ENCODE measurements around the gene CSNK1E.
"Not testable (repeated sequence)": the region's sequence is repeated elsewhere in the genome, so short reads cannot be mapped to it uniquely, and the experiment has no call there.

Gene CSNK1E

DNA sequence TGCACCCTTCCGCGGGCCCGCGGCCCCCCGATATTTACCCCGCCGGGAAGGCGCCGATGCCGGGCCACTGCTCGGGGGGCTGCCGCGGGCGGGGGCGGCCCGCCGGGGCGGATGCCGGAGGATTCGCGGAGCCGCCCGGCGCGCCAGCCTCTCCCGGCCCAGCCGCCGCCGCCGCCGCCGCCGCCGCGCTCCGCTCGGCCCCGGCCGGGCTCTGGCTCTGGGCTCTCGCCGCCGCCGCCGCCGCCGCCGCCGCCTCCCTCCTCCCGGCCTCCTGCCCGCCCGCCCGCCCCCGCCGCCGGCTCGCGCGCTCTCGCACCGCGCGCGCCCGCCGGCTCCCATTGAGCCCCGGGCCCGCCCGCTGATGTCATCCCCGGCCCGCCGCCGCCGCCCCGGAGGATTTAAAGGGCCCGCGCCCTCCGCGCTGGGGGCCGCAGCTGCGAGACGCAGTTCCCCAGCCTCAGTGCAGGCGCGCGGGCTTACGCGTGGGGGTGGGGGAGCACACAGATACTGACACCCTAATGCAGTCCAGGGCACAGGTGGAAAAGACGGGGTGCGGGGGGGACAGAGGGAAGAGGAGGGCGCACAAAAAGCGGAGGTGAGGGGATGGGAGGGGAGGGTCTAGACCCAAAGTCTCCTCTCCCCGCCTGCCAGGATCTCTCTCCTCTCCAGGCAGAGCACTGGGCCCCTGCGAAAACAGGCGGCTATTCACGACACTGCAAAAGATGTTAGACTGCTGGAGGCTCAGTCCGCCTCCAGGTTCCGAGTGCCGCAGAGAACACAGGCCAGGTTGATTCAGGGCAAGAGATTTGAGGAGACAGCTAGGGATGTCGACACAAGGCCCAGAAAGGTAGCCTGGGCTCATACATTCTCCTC lies at the start of gene CSNK1E:
Gene CSNK1E (minus strand): TSS at position 312 of the 873 bp plus-strand sequence. CDS start 3,276 bp downstream, outside the sequence.
- no peak for DNase-seq (ENCODE audit: low read depth in 2 of 2)

- not testable (repeated sequence) for DNase-seq (ENCODE audit: low read depth in 2 of 2)
Measured at GRCh38 chr22:38365829-38366228, 48.6 kb upstream of the CSNK1E start.

GRCh38 chr22:38365174-38365573 lies 47.9 kb upstream of the CSNK1E start:
- DNase-seq (ENCODE audit: low read depth in 2 of 2), result not testable (repeated sequence)

- DNase-seq (ENCODE audit: low read depth in 2 of 2), result not testable (repeated sequence)
Measured at GRCh38 chr22:38360560-38360959, 43.3 kb upstream of the CSNK1E start.

- not testable (repeated sequence) for DNase-seq (ENCODE audit: low read depth in 2 of 2)
Measured at GRCh38 chr22:38359817-38360216, 42.6 kb upstream of the CSNK1E start.

DNA sequence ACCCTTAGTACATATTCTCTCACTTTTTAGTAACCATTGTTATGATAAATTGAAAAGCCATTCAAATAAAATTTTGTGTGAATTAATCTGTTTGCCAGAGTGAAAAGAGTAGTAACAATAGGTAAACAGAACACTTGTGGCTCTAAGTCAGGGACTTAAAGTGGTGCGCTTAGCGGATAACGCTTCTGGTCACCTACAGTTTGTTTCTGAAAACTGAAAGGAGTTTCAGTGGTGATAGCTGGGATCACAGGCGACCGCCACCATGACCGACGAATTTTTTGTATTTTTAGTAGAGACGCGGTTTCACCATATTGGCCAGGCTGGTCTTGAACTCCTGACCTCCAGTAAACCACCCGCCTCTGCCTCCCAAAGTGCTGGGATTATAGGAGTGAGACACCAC lies 40.7 kb upstream of the CSNK1E start:
- DNase-seq (ENCODE audit: low read depth in 2 of 2), result not testable (repeated sequence)

DNA sequence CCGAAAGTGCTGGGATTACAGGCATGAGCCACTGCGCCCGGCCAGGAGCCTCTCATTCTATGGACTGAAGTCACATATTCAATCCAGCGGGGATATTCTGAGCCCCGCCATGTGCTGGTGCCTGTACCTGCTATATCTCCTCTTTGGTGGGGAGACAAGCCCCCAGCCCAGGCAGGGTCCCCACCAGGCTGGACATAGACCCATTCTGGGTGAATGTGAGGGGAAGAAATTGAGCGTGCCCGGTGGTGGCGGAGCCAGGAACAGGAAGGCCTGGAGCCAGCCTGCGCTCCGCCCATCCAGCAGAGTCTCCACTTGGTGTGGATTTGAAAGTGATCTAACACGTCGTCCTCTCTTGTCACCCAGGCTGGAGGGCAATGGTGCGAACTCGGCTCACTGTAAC lies 38.0 kb upstream of the CSNK1E start:
- DNase-seq (ENCODE audit: low read depth in 2 of 2), result no peak

- no peak for DNase-seq (ENCODE audit: low read depth in 2 of 2)
Measured at GRCh38 chr22:38353701-38354100, 36.5 kb upstream of the CSNK1E start.

- no peak for DNase-seq (ENCODE audit: low read depth in 2 of 2)
Measured at GRCh38 chr22:38353142-38353629, 36.0 kb upstream of the CSNK1E start.

- DNase-seq (ENCODE audit: low read depth in 2 of 2), result no peak
Measured at GRCh38 chr22:38352436-38352835, 35.2 kb upstream of the CSNK1E start.

GRCh38 chr22:38350444-38351359 lies 33.5 kb upstream of the CSNK1E start:
- no peak for DNase-seq (ENCODE audit: low read depth in 2 of 2)

DNA sequence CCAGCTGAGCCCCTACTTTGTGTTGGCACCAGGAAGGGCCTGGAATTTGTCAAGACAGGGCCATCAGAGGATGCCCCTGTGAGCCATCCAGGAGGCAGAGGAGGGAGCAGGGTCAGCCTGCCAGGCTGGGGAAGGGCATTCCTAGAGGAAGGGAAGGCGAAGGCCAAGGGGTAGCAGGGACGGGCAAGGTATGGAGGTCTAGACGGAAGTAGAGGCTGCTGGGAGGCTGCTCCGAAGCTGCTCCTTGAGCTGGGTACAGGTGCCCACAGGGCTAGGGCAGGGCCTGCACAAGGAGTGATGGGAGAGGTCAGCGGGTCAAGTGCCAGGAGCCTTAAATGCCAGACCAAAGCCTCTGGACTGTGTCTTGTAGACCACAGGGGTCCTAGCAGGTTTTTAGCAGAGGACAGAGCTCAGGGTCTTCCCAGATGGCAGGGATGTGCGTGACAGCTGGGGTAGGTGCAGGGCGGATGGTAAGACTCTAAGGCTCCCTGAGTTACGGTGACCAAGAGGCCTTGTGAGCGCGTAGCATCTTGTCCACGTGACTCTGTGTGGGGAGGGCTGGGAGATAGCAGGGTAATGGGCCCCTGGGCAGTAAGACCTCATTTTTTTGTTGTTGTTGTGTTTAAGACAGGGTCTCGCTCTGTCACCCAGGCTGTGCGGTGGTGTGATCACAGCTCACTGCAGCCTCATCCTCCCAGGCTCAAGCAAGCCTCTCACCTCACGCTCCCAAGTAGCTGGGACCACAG lies 31.7 kb upstream of the CSNK1E start:
- DNase-seq (ENCODE audit: low read depth in 2 of 2), result no peak

- DNase-seq (ENCODE audit: low read depth in 2 of 2), result no peak
Measured at GRCh38 chr22:38347944-38348750, 30.9 kb upstream of the CSNK1E start.

DNA sequence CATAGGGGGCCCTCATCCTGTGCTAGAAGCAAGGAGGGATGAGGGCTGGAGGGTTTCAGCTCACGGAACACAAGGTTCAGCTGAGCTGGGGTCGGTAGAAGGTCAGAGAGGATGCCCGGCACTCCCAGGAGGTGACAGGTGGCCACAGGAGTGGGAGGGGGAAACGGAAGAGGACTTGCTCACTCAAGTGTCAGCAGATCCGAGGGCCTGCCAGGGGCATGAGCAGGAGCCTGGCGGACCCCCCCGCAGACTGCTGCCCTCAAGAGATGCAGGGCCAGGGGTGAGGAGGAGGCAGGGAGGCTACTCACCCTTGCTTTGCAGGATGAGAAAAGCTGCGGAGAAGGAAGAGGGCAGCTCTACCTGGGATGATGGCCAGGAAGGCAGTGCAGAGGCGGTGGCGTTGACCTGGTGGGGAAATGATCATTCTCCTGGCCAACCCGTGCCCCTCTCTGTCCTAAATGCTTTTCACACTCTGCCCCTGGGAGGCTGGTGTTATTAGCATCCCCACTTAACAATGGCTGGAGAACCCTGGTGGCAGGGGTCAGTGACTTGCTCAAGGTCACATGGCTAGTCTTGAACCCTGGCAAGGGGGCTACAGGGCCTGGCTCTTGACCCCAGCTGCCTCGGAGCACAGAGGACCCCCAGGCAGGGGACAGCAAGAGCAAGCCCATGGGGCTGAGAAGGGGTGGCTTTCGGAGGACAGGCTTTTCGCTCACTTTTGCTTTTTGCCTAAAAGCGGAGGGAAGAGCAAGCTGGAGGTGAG lies 30.1 kb upstream of the CSNK1E start:
- no peak for DNase-seq (ENCODE audit: low read depth in 2 of 2)

GRCh38 chr22:38346506-38346905 lies 29.3 kb upstream of the CSNK1E start:
- no peak for DNase-seq (ENCODE audit: low read depth in 2 of 2)

DNA sequence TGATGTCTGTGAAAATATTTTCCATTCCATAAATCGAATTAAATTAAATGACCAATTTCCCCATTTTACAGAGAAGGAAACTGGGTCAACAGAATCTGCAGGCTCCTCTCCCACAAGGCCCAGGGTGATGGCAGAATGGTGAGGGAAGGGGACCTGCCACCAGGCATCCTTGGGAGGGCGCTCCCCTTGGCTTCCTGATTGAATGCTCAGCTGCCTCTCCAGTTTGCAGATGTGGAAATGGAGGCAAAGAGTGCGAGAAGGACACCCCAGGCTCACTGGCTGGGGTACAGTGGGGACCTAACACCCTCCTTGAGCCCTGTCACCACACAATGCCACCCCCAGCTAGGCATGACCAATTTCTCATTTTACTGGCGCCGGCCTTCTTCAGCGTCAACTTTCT lies 28.5 kb upstream of the CSNK1E start:
- no peak for DNase-seq (ENCODE audit: low read depth in 2 of 2)

GRCh38 chr22:38339893-38340292 lies 22.7 kb upstream of the CSNK1E start:
- DNase-seq (ENCODE audit: low read depth in 2 of 2), result not testable (repeated sequence)

- DNase-seq (ENCODE audit: low read depth in 2 of 2), result no peak
Measured at GRCh38 chr22:38338772-38339379, 21.6 kb upstream of the CSNK1E start.

- no peak for DNase-seq (ENCODE audit: low read depth in 2 of 2)
Measured at GRCh38 chr22:38336699-38337098, 19.5 kb upstream of the CSNK1E start.

DNA sequence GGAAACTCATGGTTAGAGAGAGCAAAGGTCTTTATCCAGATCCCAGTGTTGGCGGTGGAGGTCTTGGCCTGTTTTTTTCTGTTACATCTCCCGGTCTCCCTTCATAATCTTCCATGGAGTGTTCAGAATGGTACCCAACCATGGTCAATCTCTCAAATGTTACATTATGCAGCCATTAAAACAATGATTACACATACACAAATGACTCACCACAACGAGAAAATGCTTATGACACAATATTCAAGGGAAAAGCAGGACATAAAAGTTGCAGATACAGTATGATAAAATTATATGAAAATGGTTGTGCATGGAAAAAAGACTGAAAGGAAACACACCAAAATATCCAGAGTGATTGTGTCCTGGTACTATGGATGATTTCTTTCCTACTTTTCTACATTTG lies 17.8 kb upstream of the CSNK1E start:
- DNase-seq (ENCODE audit: low read depth in 2 of 2), result no peak
